IMR-90 (cell line): ENCODE data around the gene BEGAIN. TPM values are rescaled to one million over a fixed set of nuclear protein-coding genes. Genes with fewer than 3 reads are reported as not detected.

Experiments used
- ATAC-seq: fragments of 200-7000 bp; cut with Tn5 transposase; 2 replicates; pipeline ENCODE4 v1.9.1; 2020; ENCODE audit warnings: low read depth, mild to moderate bottlenecking, moderate library complexity
- BruUV-seq: library from RNA; stranded (reverse); fragments of 400-500 nt; replicated peaks from 2 replicates; lab custom pipeline; 2021; lab: Mats Ljungman, UMichigan
- CTCF ChIA-PET: fragments of 300-600 bp; formaldehyde crosslinking; extraction: SDS; loops from one replicate; lab custom pipeline; 2021; ENCODE audit warnings: antibody characterized with exemption; lab: Yijun Ruan, JAX
- POLR2A ChIA-PET: fragments of 300-600 bp; sonication (Branson Sonifier 250); formaldehyde crosslinking; loops from one replicate; lab custom pipeline; 2022; ENCODE audit warnings: antibody characterized with exemption; ENCODE audit not compliant: unreplicated experiment; lab: Charles Lee
- DNase-seq: peaks from one replicate; pipeline ENCODE4 v3.0.0; 2013
- H2AFZ ChIP-seq: replicated peaks from 2 replicates; pipeline ENCODE3; 2013; ENCODE audit warnings: low read length, mild to moderate bottlenecking; ENCODE audit not compliant: poor library complexity
- H2AK5ac ChIP-seq: 2 replicates; pipeline ENCODE4 v1.6.1; 2013; ENCODE audit warnings: low read depth, low read length, inconsistent platforms
- H2AK9ac ChIP-seq: replicated peaks from 2 replicates; pipeline ENCODE3; 2013; ENCODE audit warnings: mild to moderate bottlenecking, low read depth, low read length, moderate library complexity; ENCODE audit not compliant: poor library complexity
- H2BK120ac ChIP-seq: 2 replicates; pipeline ENCODE4 v1.6.1; 2013; ENCODE audit warnings: low read depth, low read length, inconsistent platforms
- H2BK15ac ChIP-seq: 3 replicates; pipeline ENCODE4 v1.6.1; 2013; ENCODE audit warnings: low read depth, low read length, inconsistent platforms
- H2BK20ac ChIP-seq: 2 replicates; pipeline ENCODE4 v1.6.1; 2013; ENCODE audit warnings: low read depth, mild to moderate bottlenecking, inconsistent platforms, low read length, moderate library complexity
- H2BK5ac ChIP-seq: 2 replicates; pipeline ENCODE4 v1.6.1; 2013; ENCODE audit warnings: mild to moderate bottlenecking, low read depth, low read length, inconsistent platforms; ENCODE audit not compliant: poor library complexity, severe bottlenecking
- H3K14ac ChIP-seq: replicated peaks from 2 replicates; pipeline ENCODE4 v1.6.1; 2013; ENCODE audit warnings: low read depth, low read length, inconsistent platforms
- H3K18ac ChIP-seq: 2 replicates; pipeline ENCODE4 v1.6.1; 2013; ENCODE audit warnings: low read depth, low read length, control low read depth
- H3K23ac ChIP-seq: 2 replicates; pipeline ENCODE4 v1.6.1; 2013; ENCODE audit warnings: low read depth, low read length, inconsistent platforms
- H3K27ac ChIP-seq: 2 replicates; pipeline ENCODE4 v1.5.1; 2013; ENCODE audit warnings: mild to moderate bottlenecking, control low read depth, low read length; ENCODE audit not compliant: insufficient read depth
- H3K27me3 ChIP-seq: 2 replicates; pipeline ENCODE4 v1.6.1; 2013; ENCODE audit warnings: low read length; ENCODE audit not compliant: control insufficient read depth, insufficient read depth
- H3K36me3 ChIP-seq: 2 replicates; pipeline ENCODE4 v1.6.1; 2013; ENCODE audit warnings: low read length, mixed read lengths; ENCODE audit not compliant: control insufficient read depth, insufficient read depth
- H3K4ac ChIP-seq: 2 replicates; pipeline ENCODE4 v1.6.1; 2013; ENCODE audit warnings: low read depth, low read length, inconsistent platforms
- H3K4me1 ChIP-seq: 2 replicates; pipeline ENCODE4 v1.6.1; 2013; ENCODE audit warnings: low read length, mixed read lengths; ENCODE audit not compliant: control insufficient read depth, insufficient read depth
- H3K4me2 ChIP-seq: 2 replicates; pipeline ENCODE4 v1.6.1; 2013; ENCODE audit warnings: low read depth, mild to moderate bottlenecking, control low read depth, low read length, moderate library complexity
- H3K4me3 ChIP-seq: 2 replicates; pipeline ENCODE4 v1.5.1; 2013; ENCODE audit warnings: low read depth, mild to moderate bottlenecking, control low read depth, low read length, moderate library complexity; ENCODE audit not compliant: insufficient read depth
- H3K56ac ChIP-seq: 2 replicates; pipeline ENCODE4 v1.6.1; 2013; ENCODE audit warnings: low read length, inconsistent platforms; ENCODE audit not compliant: insufficient read depth; ENCODE audit errors: extremely low read depth
- H3K79me1 ChIP-seq, 2 experiments: 2 replicates each; pipeline ENCODE4 v1.6.1; 2013; ENCODE audit warnings: low read length in 2 of 2, inconsistent platforms in 1 of 2, low read depth in 1 of 2
- H3K9ac ChIP-seq: 2 replicates; pipeline ENCODE4 v1.6.1; 2013; ENCODE audit warnings: low read depth, low read length, control low read depth
- H3K9me1 ChIP-seq: 2 replicates; pipeline ENCODE4 v1.6.1; 2013; ENCODE audit warnings: low read length, inconsistent platforms; ENCODE audit not compliant: insufficient read depth
- H3K9me3 ChIP-seq: 2 replicates; pipeline ENCODE4 v1.6.1; 2013; ENCODE audit warnings: low read length; ENCODE audit not compliant: control insufficient read depth, insufficient read depth
- H4K20me1 ChIP-seq: 2 replicates; pipeline ENCODE4 v1.6.1; 2013; ENCODE audit warnings: low read length, inconsistent platforms; ENCODE audit not compliant: insufficient read depth
- H4K5ac ChIP-seq: 2 replicates; pipeline ENCODE4 v1.6.1; 2013; ENCODE audit warnings: mild to moderate bottlenecking, low read depth, low read length, control low read depth
- H4K8ac ChIP-seq, 2 experiments: 2 replicates each; pipeline ENCODE4 v1.6.1; 2013; ENCODE audit warnings: low read depth in 2 of 2, low read length in 2 of 2, control low read depth in 1 of 2, inconsistent platforms in 1 of 2
- H4K91ac ChIP-seq: 2 replicates; pipeline ENCODE4 v1.6.1; 2013; ENCODE audit warnings: low read depth, low read length, inconsistent platforms; ENCODE audit not compliant: insufficient read depth
- BHLHE40 ChIP-seq: fragments of 150-350 bp; IDR thresholded peaks from 2 replicates; pipeline ENCODE4 v1.6.1; 2016; ENCODE audit warnings: mild to moderate bottlenecking, low read depth, low read length
- CEBPB ChIP-seq: IDR thresholded peaks from 2 replicates; pipeline ENCODE4 v1.6.1; 2012; ENCODE audit warnings: low read depth, low read length, improper control_type of control experiment
- CHD1 ChIP-seq: IDR thresholded peaks from 2 replicates; pipeline ENCODE4 v1.6.1; 2012; ENCODE audit warnings: low read depth, low read length, improper control_type of control experiment
- ELK1 ChIP-seq: fragments of 150-350 bp; IDR thresholded peaks from 2 replicates; pipeline ENCODE4 v1.6.1; 2016; ENCODE audit warnings: low read depth, mild to moderate bottlenecking, low read length, moderate library complexity, borderline replicate concordance
- FOS ChIP-seq: fragments of 150-350 bp; IDR thresholded peaks from 2 replicates; pipeline ENCODE4 v1.6.1; 2016; ENCODE audit warnings: low read depth, low read length
- MAFK ChIP-seq: IDR thresholded peaks from 2 replicates; pipeline ENCODE4 v1.6.1; 2012; ENCODE audit warnings: low read depth, low read length, improper control_type of control experiment
- MAZ ChIP-seq: IDR thresholded peaks from 2 replicates; pipeline ENCODE4 v1.6.1; 2012; ENCODE audit warnings: low read depth, mild to moderate bottlenecking, low read length, improper control_type of control experiment, moderate library complexity, borderline replicate concordance
- MXI1 ChIP-seq: IDR thresholded peaks from 2 replicates; pipeline ENCODE4 v1.6.1; 2012; ENCODE audit warnings: low read depth, mild to moderate bottlenecking, low read length, moderate library complexity, borderline replicate concordance
- NFE2L2 ChIP-seq: fragments of 150-350 bp; IDR thresholded peaks from 2 replicates; pipeline ENCODE4 v1.6.1; 2016; ENCODE audit warnings: low read depth, mild to moderate bottlenecking, low read length
- POLR2A ChIP-seq: IDR thresholded peaks from 2 replicates; pipeline ENCODE4 v1.6.1; 2012; ENCODE audit warnings: mild to moderate bottlenecking, low read depth, low read length
- RAD21 ChIP-seq: IDR thresholded peaks from 2 replicates; pipeline ENCODE4 v1.6.1; 2012; ENCODE audit warnings: low read length, improper control_type of control experiment
- RCOR1 ChIP-seq: IDR thresholded peaks from 2 replicates; pipeline ENCODE4 v1.6.1; 2012; ENCODE audit warnings: mild to moderate bottlenecking, low read length, improper control_type of control experiment; ENCODE audit not compliant: insufficient replicate concordance
- RFX5 ChIP-seq: IDR thresholded peaks from 2 replicates; pipeline ENCODE4 v1.8.0; 2012; ENCODE audit warnings: low read depth, mild to moderate bottlenecking, low read length, moderate library complexity
- SMC3 ChIP-seq: fragments of 150-350 bp; IDR thresholded peaks from 2 replicates; pipeline ENCODE4 v1.6.1; 2016; ENCODE audit warnings: low read depth, mild to moderate bottlenecking, antibody characterized with exemption, low read length, moderate library complexity
- USF2 ChIP-seq: fragments of 150-350 bp; IDR thresholded peaks from 2 replicates; pipeline ENCODE4 v1.6.1; 2017; ENCODE audit warnings: mild to moderate bottlenecking, antibody characterized with exemption, low read length, low read depth
- WGBS, 2 experiments: methylation state at CpG; one replicate each; pipeline versions ENCODE4 v1.1.5 to v1.1.7; 2013; ENCODE audit warnings: missing lambda C conversion rate in 2 of 2; ENCODE audit not compliant: insufficient read length in 1 of 2; ENCODE audit errors: extremely low coverage in 2 of 2; 5-methylcytosine and 5-hydroxymethylcytosine counted together
- dilution Hi-C: fragments of 300-500 bp; cut with HindIII; formaldehyde crosslinking; loops from one replicate; pipeline ENCODE4 v1.14.3; 2018; ENCODE audit warnings: low sequenced_read_pairs; ENCODE audit not compliant: unreplicated experiment
- in situ Hi-C: fragments of 300-500 bp; cut with MboI; formaldehyde crosslinking; loops from 3 replicates; pipeline ENCODE4 v1.14.3; 2019; ENCODE audit warnings: low sequenced_read_pairs, inconsistent platforms, mixed read lengths
- intact Hi-C: fragments of 100-400 bp; cut with micrococcal nuclease; formaldehyde crosslinking; loops from 2 replicates; pipeline ENCODE4 v1.10.0; 2022
- polyA plus RNA-seq, 3 experiments: library from polyadenylated mRNA; depleted of rRNA; stranded (reverse); fragments of >200 nt; gene quantifications; 2 replicates each; pipeline ENCODE4 v1.2.3, GENCODE V29; 2012; ENCODE audit warnings: low replicate concordance in 1 of 3
- total RNA-seq: library from RNA; depleted of rRNA; stranded (reverse); fragments of >200 nt; gene quantifications from 2 replicates; pipeline ENCODE4 v1.2.3, GENCODE V29; 2012
- TF ChIP-seq, protein P1 (sequence below): conservative IDR thresholded peaks from 2 replicates; pipeline ENCODE4 v1.5.1; 2012; ENCODE audit warnings: mild to moderate bottlenecking, low read depth, low read length, improper control_type of control experiment

The BEGAIN gene
- total and polyA plus RNA-seq, 2 of the 4 experiments (the other 2 are of a cell fraction), result 0.18 to 0.99 TPM

GRCh38 chr14:100577986-100578431, 9.2 kb downstream of the BEGAIN start:
- CTCF ChIA-PET, result no interaction called here
- Histone ChIP-seq H4K91ac (no peak overlapping the region), H2BK5ac (no peak overlapping the region), H2AK9ac (no peak overlapping the region), H3K4me2 (no peak overlapping the region), H3K27ac (no peak overlapping the region), H3K36me3 (no peaks in the 10 kb centered on the region), H4K5ac (no peak overlapping the region), H3K18ac (no peak overlapping the region), H2AFZ (no peak overlapping the region), H3K79me1 (no peaks in the 10 kb centered on the region), H3K23ac (no peak overlapping the region), H2BK20ac (no peak overlapping the region), H3K4me1 (no peaks in the 10 kb centered on the region), H2BK15ac (no peak overlapping the region), H3K27me3 (peaks cover 27% of the 10 kb centered on the region), H3K56ac (no peak overlapping the region), H4K20me1 (no peaks in the 10 kb centered on the region), H3K4me3 (no peak overlapping the region), H4K8ac (no peak overlapping the region), H3K9me1 (no peaks in the 10 kb centered on the region), H3K14ac (no peak overlapping the region), H3K9ac (no peak overlapping the region), H3K9me3 (peaks cover 2% of the 10 kb centered on the region; the same call in 1 of the 2 replicates), H2BK120ac (no peak overlapping the region), H2AK5ac (no peak overlapping the region), H3K4ac (no peak overlapping the region)
- TF ChIP-seq MXI1 (no peak), MAFK (no peak), RFX5 (no peak), POLR2A (no peak), BHLHE40 (no peak), SMC3 (no peak), CEBPB (no peak), USF2 (no peak), NFE2L2 (no peak), CHD1 (no peak), RCOR1 (no peak), MAZ (no peak), FOS (no peak), ELK1 (no peak), RAD21 (no peak)
- TF ChIP-seq, protein P1, sequence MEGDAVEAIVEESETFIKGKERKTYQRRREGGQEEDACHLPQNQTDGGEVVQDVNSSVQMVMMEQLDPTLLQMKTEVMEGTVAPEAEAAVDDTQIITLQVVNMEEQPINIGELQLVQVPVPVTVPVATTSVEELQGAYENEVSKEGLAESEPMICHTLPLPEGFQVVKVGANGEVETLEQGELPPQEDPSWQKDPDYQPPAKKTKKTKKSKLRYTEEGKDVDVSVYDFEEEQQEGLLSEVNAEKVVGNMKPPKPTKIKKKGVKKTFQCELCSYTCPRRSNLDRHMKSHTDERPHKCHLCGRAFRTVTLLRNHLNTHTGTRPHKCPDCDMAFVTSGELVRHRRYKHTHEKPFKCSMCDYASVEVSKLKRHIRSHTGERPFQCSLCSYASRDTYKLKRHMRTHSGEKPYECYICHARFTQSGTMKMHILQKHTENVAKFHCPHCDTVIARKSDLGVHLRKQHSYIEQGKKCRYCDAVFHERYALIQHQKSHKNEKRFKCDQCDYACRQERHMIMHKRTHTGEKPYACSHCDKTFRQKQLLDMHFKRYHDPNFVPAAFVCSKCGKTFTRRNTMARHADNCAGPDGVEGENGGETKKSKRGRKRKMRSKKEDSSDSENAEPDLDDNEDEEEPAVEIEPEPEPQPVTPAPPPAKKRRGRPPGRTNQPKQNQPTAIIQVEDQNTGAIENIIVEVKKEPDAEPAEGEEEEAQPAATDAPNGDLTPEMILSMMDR, result no peak
- intact Hi-C loops, result no loop called here
- dilution Hi-C loops, result no loop called here
- DNase-seq (no peak), ATAC-seq (no peak)
- POLR2A ChIA-PET, result no interaction called here
- 100% methylated on average over 1 of the region's 8 CpGs; no CpG with 5 or more reads in 1 of the 2 experiments for WGBS, 2 experiments
- in situ Hi-C loops, result no loop called here
- BruUV-seq, result no TSS peak
